B cell (primary cell): ENCODE data around the gene PPP3CA. TPM values are rescaled to one million over a fixed set of nuclear protein-coding genes. Genes with fewer than 3 reads are reported as not detected.

Source experiments
- ATAC-seq: fragments of 200-7000 bp; cut with Tn5 transposase; one replicate; pipeline ENCODE4 v1.10.0; 2021; ENCODE audit warnings: low read depth, mild to moderate bottlenecking, moderate number of reproducible peaks, moderate library complexity
- CTCF ChIA-PET: fragments of 350-600 bp; sonication (Branson Sonifier 250); formaldehyde crosslinking; loops from one replicate; lab custom pipeline; 2021; ENCODE audit warnings: antibody characterized with exemption, inconsistent platforms; lab: Charles Lee
- POLR2A ChIA-PET: fragments of 350-600 bp; sonication (Branson Sonifier 250); formaldehyde crosslinking; loops from one replicate; lab custom pipeline; 2021; ENCODE audit warnings: antibody characterized with exemption; lab: Charles Lee
- DNase-seq: peaks from one replicate; pipeline ENCODE4 v3.0.0; 2013
- H2AFZ ChIP-seq: 2 replicates; pipeline ENCODE4 v1.6.1; 2012; ENCODE audit warnings: mild to moderate bottlenecking, low read depth, low read length; ENCODE audit not compliant: insufficient read depth, poor library complexity, severe bottlenecking
- H3K27ac ChIP-seq, 2 donors: 1 replicate in 1 of 2; 2 replicates in 1 of 2; pipeline ENCODE4 v1.5.1; 2012 to 2013; ENCODE audit warnings: low read length in 2 of 2, mild to moderate bottlenecking in 2 of 2, moderate library complexity in 1 of 2
- H3K27me3 ChIP-seq, 4 experiments: fragments of 200-600 bp in 1 of 4; sonication (generic) in 1 of 4; replicated peaks in 1 of 4; 1 replicate in 2 of 4; 2 replicates in 2 of 4; pipeline versions ENCODE4 v1.6.1 to v1.7.0; 2013 to 2016; ENCODE audit warnings: low read length in 3 of 4, mild to moderate bottlenecking in 2 of 4, mixed read lengths in 1 of 4, moderate library complexity in 1 of 4; ENCODE audit not compliant: insufficient read depth in 4 of 4, control insufficient read depth in 3 of 4; ENCODE audit errors: control extremely low read depth in 1 of 4
- H3K36me3 ChIP-seq, 2 experiments: replicated peaks in 1 of 2; 1 replicate in 1 of 2; 2 replicates in 1 of 2; pipeline versions ENCODE4 v1.6.1 to v1.7.1; 2013; ENCODE audit warnings: low read length in 1 of 2; ENCODE audit not compliant: insufficient read depth in 2 of 2, control insufficient read depth in 1 of 2; ENCODE audit errors: control extremely low read depth in 1 of 2, extremely low read depth in 1 of 2
- H3K4me1 ChIP-seq, 2 donors: fragments of 200-600 bp in 1 of 2; sonication (generic) in 1 of 2; 1 replicate in 1 of 2; 2 replicates in 1 of 2; pipeline versions ENCODE4 v1.5.1 to v1.6.1; 2013 to 2017; ENCODE audit warnings: low read length in 2 of 2; ENCODE audit not compliant: control insufficient read depth in 2 of 2, insufficient read depth in 2 of 2
- H3K4me2 ChIP-seq: replicated peaks from 2 replicates; pipeline ENCODE3; 2012; ENCODE audit warnings: mild to moderate bottlenecking, low read depth, low read length; ENCODE audit not compliant: poor library complexity, severe bottlenecking
- H3K4me3 ChIP-seq, 5 experiments: fragments of 200-600 bp in 1 of 5; sonication (generic) in 1 of 5; 1 replicate in 3 of 5; 2 replicates in 2 of 5; pipeline versions ENCODE4 v1.5.1 to v1.7.0; 2011 to 2016; ENCODE audit warnings: low read length in 4 of 5, mild to moderate bottlenecking in 4 of 5, low read depth in 2 of 5, control low read depth in 1 of 5, moderate library complexity in 1 of 5; ENCODE audit not compliant: insufficient read depth in 1 of 5; ENCODE audit errors: control extremely low read depth in 1 of 5, extremely low read depth in 1 of 5
- H3K79me2 ChIP-seq: fragments of 200-600 bp; sonication (generic); one replicate; pipeline ENCODE4 v1.6.0; 2016; ENCODE audit warnings: low read length; ENCODE audit not compliant: control insufficient read depth, insufficient read depth
- H3K9ac ChIP-seq: fragments of 200-600 bp; sonication (generic); 2 replicates; pipeline ENCODE4 v1.6.1; 2017; ENCODE audit warnings: mild to moderate bottlenecking, low read length, moderate library complexity
- H3K9me3 ChIP-seq, 3 donors: one replicate each; pipeline versions ENCODE4 v1.6.1 to v1.7.1; 2013; ENCODE audit warnings: low read length in 2 of 3; ENCODE audit not compliant: control insufficient read depth in 2 of 3, insufficient read depth in 1 of 3; ENCODE audit errors: control extremely low read depth in 1 of 3
- H4K20me1 ChIP-seq: 2 replicates; pipeline ENCODE4 v1.6.0; 2012; ENCODE audit warnings: mild to moderate bottlenecking, low read length; ENCODE audit not compliant: insufficient read depth, control insufficient read depth, poor library complexity, severe bottlenecking
- H3K27ac Mint-ChIP-seq: one replicate; pipeline ENCODE4 v1.8.0; 2021; ENCODE audit warnings: mixed read lengths
- H3K27me3 Mint-ChIP-seq: one replicate; pipeline ENCODE4 v1.8.0; 2021; ENCODE audit warnings: mixed read lengths
- H3K4me1 Mint-ChIP-seq: one replicate; pipeline ENCODE4 v1.8.0; 2021; ENCODE audit warnings: mixed read lengths
- H3K4me3 Mint-ChIP-seq: one replicate; pipeline ENCODE4 v1.8.0; 2021; ENCODE audit warnings: mixed read lengths
- H3K9me3 Mint-ChIP-seq: one replicate; pipeline ENCODE4 v1.8.0; 2022; ENCODE audit warnings: mixed read lengths; ENCODE audit not compliant: insufficient read depth
- EZH2 ChIP-seq: IDR thresholded peaks from 2 replicates; pipeline ENCODE4 v1.6.1; 2012; ENCODE audit warnings: borderline replicate concordance, low read depth, mild to moderate bottlenecking, moderate library complexity, low read length; ENCODE audit not compliant: insufficient read depth, poor library complexity, severe bottlenecking
- WGBS: methylation state at CpG from one replicate; pipeline ENCODE4 v1.1.5; 2013; ENCODE audit warnings: missing lambda C conversion rate; ENCODE audit not compliant: insufficient coverage; 5-methylcytosine and 5-hydroxymethylcytosine counted together
- intact Hi-C: fragments of 100-400 bp; cut with micrococcal nuclease; formaldehyde crosslinking; loops from one replicate; pipeline ENCODE4 v1.10.0; 2022
- polyA plus RNA-seq: library from polyadenylated mRNA; depleted of rRNA; stranded (reverse); fragments of >200 nt; gene quantifications from 2 replicates; pipeline ENCODE4 v1.2.3, GENCODE V29; 2012
- total RNA-seq, 2 donors: library from RNA; stranded (reverse); fragments of 120-200 nt in 1 of 2; gene quantifications; 1 replicate in 1 of 2; 2 replicates in 1 of 2; pipeline versions ENCODE4 v1.2.3 to v1.2.4, GENCODE V29; 2013 to 2022
- TF ChIP-seq, protein P1 (sequence below): fragments of 200-600 bp; IDR thresholded peaks from one replicate; pipeline ENCODE4 v1.8.0; 2022; ENCODE audit warnings: antibody characterized with exemption, mild to moderate bottlenecking

Gene PPP3CA
- total and polyA plus RNA-seq, 2 donors (not counting 1 experiment from before 2014, with no cell fraction given) = 14.3 to 85.1 TPM

DNA sequence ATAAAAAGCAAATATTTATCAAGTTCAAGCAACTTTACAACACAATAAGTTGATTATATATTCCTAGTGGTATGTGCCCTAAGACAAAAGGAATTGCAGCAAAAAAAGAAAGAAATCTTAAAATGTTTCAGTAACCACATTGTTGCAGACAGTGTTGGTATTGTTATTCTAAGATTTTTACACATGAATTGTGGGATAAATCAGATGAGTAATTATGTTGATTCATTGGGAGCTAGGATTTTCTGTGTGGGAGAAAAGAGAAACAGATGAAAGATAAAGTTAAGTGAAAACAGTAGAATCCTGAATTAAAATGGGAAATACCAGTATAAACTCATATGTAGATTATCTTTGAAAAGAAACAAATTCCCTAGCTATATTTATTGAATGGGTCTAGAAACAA, 362.4 kb downstream of the PPP3CA start:
- H4K20me1 ChIP-seq = no peaks in the 10 kb centered on the region
- DNase-seq (no peak), ATAC-seq (no peak)
- H3K4me2 ChIP-seq = no peak overlapping the region
- no peaks in the 10 kb centered on the region for H3K4me1 Mint-ChIP-seq
- ChIA-PET CTCF (no interaction called here), POLR2A (no interaction called here)
- no peaks in the 10 kb centered on the region for H3K4me1 ChIP-seq
- H3K4me3 Mint-ChIP-seq = no peak overlapping the region
- no peaks in the 10 kb centered on the region for H3K27me3 ChIP-seq
- H3K27me3 Mint-ChIP-seq = no peaks in the 10 kb centered on the region
- H3K79me2 ChIP-seq = no peaks in the 10 kb centered on the region
- no peak overlapping the region for H3K4me3 ChIP-seq
- H3K27ac ChIP-seq = no peak overlapping the region
- no peak overlapping the region for H2AFZ ChIP-seq
- no peaks in the 10 kb centered on the region for H3K9me3 Mint-ChIP-seq
- peaks cover 0 to 5% (median 0%) of the 10 kb centered on the region in 3 donors for H3K9me3 ChIP-seq
- H3K9ac ChIP-seq = no peak overlapping the region
- intact Hi-C loops = no loop called here
- TF ChIP-seq, protein P1, sequence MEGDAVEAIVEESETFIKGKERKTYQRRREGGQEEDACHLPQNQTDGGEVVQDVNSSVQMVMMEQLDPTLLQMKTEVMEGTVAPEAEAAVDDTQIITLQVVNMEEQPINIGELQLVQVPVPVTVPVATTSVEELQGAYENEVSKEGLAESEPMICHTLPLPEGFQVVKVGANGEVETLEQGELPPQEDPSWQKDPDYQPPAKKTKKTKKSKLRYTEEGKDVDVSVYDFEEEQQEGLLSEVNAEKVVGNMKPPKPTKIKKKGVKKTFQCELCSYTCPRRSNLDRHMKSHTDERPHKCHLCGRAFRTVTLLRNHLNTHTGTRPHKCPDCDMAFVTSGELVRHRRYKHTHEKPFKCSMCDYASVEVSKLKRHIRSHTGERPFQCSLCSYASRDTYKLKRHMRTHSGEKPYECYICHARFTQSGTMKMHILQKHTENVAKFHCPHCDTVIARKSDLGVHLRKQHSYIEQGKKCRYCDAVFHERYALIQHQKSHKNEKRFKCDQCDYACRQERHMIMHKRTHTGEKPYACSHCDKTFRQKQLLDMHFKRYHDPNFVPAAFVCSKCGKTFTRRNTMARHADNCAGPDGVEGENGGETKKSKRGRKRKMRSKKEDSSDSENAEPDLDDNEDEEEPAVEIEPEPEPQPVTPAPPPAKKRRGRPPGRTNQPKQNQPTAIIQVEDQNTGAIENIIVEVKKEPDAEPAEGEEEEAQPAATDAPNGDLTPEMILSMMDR = no peak
- no peak for TF ChIP-seq EZH2
- H3K27ac Mint-ChIP-seq = no peak overlapping the region
- no peaks in the 10 kb centered on the region for H3K36me3 ChIP-seq

DNA sequence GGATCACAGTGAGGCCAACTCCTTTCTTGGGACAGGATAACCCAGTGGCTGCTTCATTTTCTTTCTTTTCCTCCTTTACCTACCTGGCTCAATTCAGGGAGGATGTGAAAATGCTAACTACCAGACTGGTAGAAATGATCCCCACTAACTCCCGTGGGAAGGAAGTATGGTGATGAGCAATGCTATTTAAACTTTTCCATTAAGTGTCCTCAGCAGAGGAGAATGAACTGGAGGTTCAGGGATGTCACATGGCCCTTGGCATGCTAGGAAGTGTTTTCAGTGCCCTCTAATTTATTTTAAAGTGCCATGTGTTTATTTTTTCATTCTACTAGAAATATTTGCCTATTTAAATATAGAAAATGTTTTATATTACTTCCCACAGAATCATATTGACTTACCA, 363.9 kb downstream of the PPP3CA start:
- no peak overlapping the region for H3K4me2 ChIP-seq
- Mint-ChIP-seq H3K27ac (no peak overlapping the region), H3K4me1 (no peaks in the 10 kb centered on the region), H3K9me3 (no peaks in the 10 kb centered on the region), H3K27me3 (no peaks in the 10 kb centered on the region), H3K4me3 (no peak overlapping the region)
- DNase-seq (peak; percentile 3), ATAC-seq (no peak)
- TF ChIP-seq EZH2 = no peak
- TF ChIP-seq, protein P1 = no peak
- no peaks in the 10 kb centered on the region for H3K4me1 ChIP-seq
- ChIA-PET POLR2A (no interaction called here), CTCF (no interaction called here)
- no peaks in the 10 kb centered on the region for H3K36me3 ChIP-seq
- intact Hi-C loops = no loop called here
- no peak overlapping the region for H3K27ac ChIP-seq
- no CpG with 5 or more reads among the region's 1 CpG for WGBS
- H3K9me3 ChIP-seq = peaks cover 0 to 5% (median 0%) of the 10 kb centered on the region in 3 donors
- no peak overlapping the region for H3K9ac ChIP-seq
- H3K79me2 ChIP-seq = no peaks in the 10 kb centered on the region
- no peak overlapping the region for H2AFZ ChIP-seq
- no peak overlapping the region for H3K4me3 ChIP-seq
- H4K20me1 ChIP-seq = no peaks in the 10 kb centered on the region
- H3K27me3 ChIP-seq = no peaks in the 10 kb centered on the region
